T-helper 2 cell treated with Interferon-gamma antibody and Interleukin-4, amounts not matched to agents 5 μg/mL and 100 μg/mL, for 36 hours (primary cell): ENCODE measurements around the gene XPC.
"Not testable (repeated sequence)": the region's sequence is repeated elsewhere in the genome, so short reads cannot be mapped to it uniquely, and the experiment has no call there.

Experiments used
- DNase-seq: peaks from one replicate; pipeline ENCODE4 v3.0.0; 2021; ENCODE audit warnings: low spot score
- H3K27ac Mint-ChIP-seq: one replicate; pipeline ENCODE4 v1.8.0; 2021; ENCODE audit warnings: mild to moderate bottlenecking, mixed read lengths
- H3K27me3 Mint-ChIP-seq: one replicate; pipeline ENCODE4 v1.8.0; 2021; ENCODE audit warnings: low read depth, mixed read lengths
- H3K36me3 Mint-ChIP-seq: one replicate; pipeline ENCODE4 v1.8.0; 2021; ENCODE audit warnings: low read depth, mixed read lengths
- H3K4me1 Mint-ChIP-seq: one replicate; pipeline ENCODE4 v1.8.0; 2021; ENCODE audit warnings: low read depth, mixed read lengths
- H3K4me3 Mint-ChIP-seq: one replicate; pipeline ENCODE4 v1.8.0; 2022; ENCODE audit warnings: mild to moderate bottlenecking, moderate library complexity, mixed read lengths
- H3K9me3 Mint-ChIP-seq: one replicate; pipeline ENCODE4 v1.8.0; 2021; ENCODE audit warnings: mixed read lengths

Gene XPC

GRCh38 chr3:14113965-14114635 is 64.3 kb downstream of the XPC start:
- Mint-ChIP-seq H3K36me3 (peaks cover 26% of the 10 kb centered on the region), H3K27me3 (no peaks in the 10 kb centered on the region), H3K4me3 (no peak overlapping the region), H3K9me3 (no peaks in the 10 kb centered on the region), H3K27ac (no peak overlapping the region), H3K4me1 (no peaks in the 10 kb centered on the region)
- DNase-seq = no peak

GRCh38 chr3:14110699-14111098 is 67.7 kb downstream of the XPC start:
- peaks cover 22% of the 10 kb centered on the region for H3K36me3 Mint-ChIP-seq
- H3K27me3 Mint-ChIP-seq = peaks cover 2% of the 10 kb centered on the region
- no peaks in the 10 kb centered on the region for H3K9me3 Mint-ChIP-seq
- H3K27ac Mint-ChIP-seq = no peak overlapping the region
- H3K4me3 Mint-ChIP-seq = no peak overlapping the region
- no peaks in the 10 kb centered on the region for H3K4me1 Mint-ChIP-seq
- no peak for DNase-seq

DNA sequence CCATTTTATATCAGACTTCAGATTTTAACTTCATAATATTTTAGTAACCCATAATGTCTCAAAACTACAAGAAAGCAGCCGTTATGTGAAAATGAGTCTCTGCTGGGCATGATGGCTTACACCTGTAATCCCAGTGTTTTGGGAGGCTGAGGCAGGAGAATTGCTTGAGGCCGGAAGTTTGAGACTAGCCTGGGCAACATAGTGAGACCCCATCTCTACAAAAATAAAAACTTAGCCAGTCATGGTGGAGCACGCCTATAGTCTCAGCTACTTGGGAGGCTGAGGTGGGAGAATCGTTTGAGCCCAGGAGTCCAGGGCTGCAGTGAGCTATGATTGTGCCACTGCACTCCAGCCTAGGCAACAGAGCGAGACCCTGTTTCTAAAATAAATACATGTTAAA is 68.6 kb downstream of the XPC start:
- not testable (repeated sequence) for H3K9me3 Mint-ChIP-seq, H3K4me1 Mint-ChIP-seq, H3K27ac Mint-ChIP-seq, DNase-seq, H3K4me3 Mint-ChIP-seq, H3K27me3 Mint-ChIP-seq
- H3K36me3 Mint-ChIP-seq = peaks cover 22% of the 10 kb centered on the region

- Mint-ChIP-seq H3K4me3 (no peak overlapping the region), H3K36me3 (no peaks in the 10 kb centered on the region), H3K4me1 (no peaks in the 10 kb centered on the region), H3K9me3 (no peaks in the 10 kb centered on the region), H3K27ac (no peak overlapping the region), H3K27me3 (peaks cover 9% of the 10 kb centered on the region)
- no peak for DNase-seq
Observed at GRCh38 chr3:14097616-14098391, 80.6 kb downstream of the XPC start.

DNA sequence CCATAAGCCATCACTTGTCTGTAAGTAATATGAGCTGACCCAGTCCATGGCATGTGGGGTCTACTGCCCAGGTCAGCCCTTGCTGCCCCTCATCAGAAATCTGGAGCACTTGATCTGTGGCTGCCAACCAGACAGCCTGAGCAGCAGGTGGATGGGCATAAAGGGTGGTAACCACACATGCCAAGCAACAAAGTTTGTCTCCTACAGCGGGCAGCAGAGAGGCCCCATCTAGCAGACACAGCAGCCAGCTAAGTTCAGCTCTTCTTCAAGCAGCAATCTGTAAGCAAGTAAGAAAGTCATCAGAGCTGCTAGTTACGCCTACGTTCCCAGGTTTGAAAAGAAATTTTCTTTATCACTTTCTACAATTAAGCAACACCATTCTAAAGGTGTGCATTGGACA is 81.7 kb downstream of the XPC start:
- no peak overlapping the region for H3K4me3 Mint-ChIP-seq
- no peak overlapping the region for H3K27ac Mint-ChIP-seq

More for the DNA sequence above, 81.7 kb downstream of the XPC start:
- Mint-ChIP-seq H3K27me3 (peaks cover 7% of the 10 kb centered on the region), H3K4me1 (no peaks in the 10 kb centered on the region), H3K9me3 (no peaks in the 10 kb centered on the region), H3K36me3 (no peaks in the 10 kb centered on the region)
- DNase-seq = no peak
